ENCODE results near the gene TRIM15.

GRCh38 chr6:30168741-30169140 is 5.4 kb downstream of the TRIM15 start:
- TF ChIP-seq TAF1 (IDR thresholded peaks at IDR 0.05; ENCODE audit: low read depth, low read length) (no peak), POLR2AphosphoS5 (IDR thresholded peaks at IDR 0.05; ENCODE audit: low read depth, low read length) (no peak)

Measured in GM12891 (cell line).